GM21576 (cell line): ENCODE measurements around the gene SASS6.
"Not testable (repeated sequence)": the region's sequence is repeated elsewhere in the genome, so short reads cannot be mapped to it uniquely, and the experiment has no call there.

Source experiments
- ATAC-seq: cut with Tn5 transposase; IDR thresholded peaks from one replicate; pipeline ENCODE4 v1.9.1; 2021; ENCODE audit warnings: mild to moderate bottlenecking, moderate library complexity; ENCODE audit not compliant: unreplicated experiment

SASS6 gene

GRCh38 chr1:100051401-100051800, 81.3 kb downstream of the SASS6 start:
- ATAC-seq: no peak

- no peak for ATAC-seq
These were observed 82.6 kb downstream of the SASS6 start for GRCh38 chr1:100050139-100050538.

GRCh38 chr1:100047235-100047708, 85.5 kb downstream of the SASS6 start:
- not testable (repeated sequence) for ATAC-seq

GRCh38 chr1:100045206-100045605, 87.5 kb downstream of the SASS6 start:
- ATAC-seq: no peak

GRCh38 chr1:100039591-100039990, 93.1 kb downstream of the SASS6 start:
- no peak for ATAC-seq

- peak; percentile 44 for ATAC-seq
These were observed 94.0 kb downstream of the SASS6 start for GRCh38 chr1:100038660-100039287.

GRCh38 chr1:100037927-100038659, 94.6 kb downstream of the SASS6 start:
- ATAC-seq: peak; percentile 79

- ATAC-seq: no peak
These were observed 95.1 kb downstream of the SASS6 start for GRCh38 chr1:100037656-100037926.

- no peak for ATAC-seq
These were observed 95.7 kb downstream of the SASS6 start for GRCh38 chr1:100036718-100037655.

- ATAC-seq: no peak
These were observed 97.5 kb downstream of the SASS6 start for GRCh38 chr1:100035214-100035613.

GRCh38 chr1:100034470-100034869, 98.3 kb downstream of the SASS6 start:
- ATAC-seq: no peak
